ENCODE data around the gene MAP4K1. TPM values are rescaled to one million over a fixed set of nuclear protein-coding genes. Genes with fewer than 3 reads are reported as not detected.

The MAP4K1 gene
- total RNA-seq, 1 experiment from 2014 or later, result 11.1 TPM

- no peak overlapping the region for H3K27ac ChIP-seq (ENCODE audit: low read length)
- intact Hi-C loops (cut with micrococcal nuclease; ENCODE audit: unreplicated experiment) (loop anchor here (10.0 kb wide), 1 partner anchor 385 kb away; the partner anchor contains the start of genes MRPS12 and SARS2), in situ Hi-C loops (cut with HindIII; ENCODE audit: low pct_unique_long_range_greater_than_20kb, low sequenced_read_pairs) (loop anchor here (5.0 to 10.0 kb wide), 5 partner anchors 48 to 1745 kb away; partner anchors contain the start of genes EIF3K and MAP4K1)
- no peak for TF ChIP-seq SIN3A (IDR thresholded peaks at IDR 0.05; ENCODE audit: borderline replicate concordance, insufficient read depth, low read depth, low read length)
- TF ChIP-seq, protein P1, sequence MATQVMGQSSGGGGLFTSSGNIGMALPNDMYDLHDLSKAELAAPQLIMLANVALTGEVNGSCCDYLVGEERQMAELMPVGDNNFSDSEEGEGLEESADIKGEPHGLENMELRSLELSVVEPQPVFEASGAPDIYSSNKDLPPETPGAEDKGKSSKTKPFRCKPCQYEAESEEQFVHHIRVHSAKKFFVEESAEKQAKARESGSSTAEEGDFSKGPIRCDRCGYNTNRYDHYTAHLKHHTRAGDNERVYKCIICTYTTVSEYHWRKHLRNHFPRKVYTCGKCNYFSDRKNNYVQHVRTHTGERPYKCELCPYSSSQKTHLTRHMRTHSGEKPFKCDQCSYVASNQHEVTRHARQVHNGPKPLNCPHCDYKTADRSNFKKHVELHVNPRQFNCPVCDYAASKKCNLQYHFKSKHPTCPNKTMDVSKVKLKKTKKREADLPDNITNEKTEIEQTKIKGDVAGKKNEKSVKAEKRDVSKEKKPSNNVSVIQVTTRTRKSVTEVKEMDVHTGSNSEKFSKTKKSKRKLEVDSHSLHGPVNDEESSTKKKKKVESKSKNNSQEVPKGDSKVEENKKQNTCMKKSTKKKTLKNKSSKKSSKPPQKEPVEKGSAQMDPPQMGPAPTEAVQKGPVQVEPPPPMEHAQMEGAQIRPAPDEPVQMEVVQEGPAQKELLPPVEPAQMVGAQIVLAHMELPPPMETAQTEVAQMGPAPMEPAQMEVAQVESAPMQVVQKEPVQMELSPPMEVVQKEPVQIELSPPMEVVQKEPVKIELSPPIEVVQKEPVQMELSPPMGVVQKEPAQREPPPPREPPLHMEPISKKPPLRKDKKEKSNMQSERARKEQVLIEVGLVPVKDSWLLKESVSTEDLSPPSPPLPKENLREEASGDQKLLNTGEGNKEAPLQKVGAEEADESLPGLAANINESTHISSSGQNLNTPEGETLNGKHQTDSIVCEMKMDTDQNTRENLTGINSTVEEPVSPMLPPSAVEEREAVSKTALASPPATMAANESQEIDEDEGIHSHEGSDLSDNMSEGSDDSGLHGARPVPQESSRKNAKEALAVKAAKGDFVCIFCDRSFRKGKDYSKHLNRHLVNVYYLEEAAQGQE (IDR thresholded peaks at IDR 0.05; ENCODE audit: insufficient read depth in 1 of 2, low read depth in 2 of 2, low read length in 1 of 2), result no peak
- no peak for TF ChIP-seq CTCF (IDR thresholded peaks at IDR 0.05)
- TF ChIP-seq TCF7L2 (IDR thresholded peaks at IDR 0.05; ENCODE audit: low read depth, low read length), result no peak
- TF ChIP-seq POLR2AphosphoS5 (IDR thresholded peaks at IDR 0.05; ENCODE audit: low read depth, low read length), result no peak
- peaks cover 4% of the 10 kb centered on the region for H3K4me1 ChIP-seq (ENCODE audit: control insufficient read depth, insufficient read depth, low read length)
- no peak overlapping the region for H3K4me3 ChIP-seq (ENCODE audit: low read depth in 2 of 2, low read length in 2 of 2)
- H3K36me3 ChIP-seq (ENCODE audit: control insufficient read depth, insufficient read depth, low read length), result no peaks in the 10 kb centered on the region
- BruUV-seq (replicated peaks), result no TSS peak
- H3K9me3 ChIP-seq (ENCODE audit: control insufficient read depth, insufficient read depth, low read depth, low read length), result no peaks in the 10 kb centered on the region
- peaks cover 6% of the 10 kb centered on the region; the same call in 1 of the 2 replicates for H3K27me3 ChIP-seq (ENCODE audit: control insufficient read depth, insufficient read depth, low read length)
- POLR2A ChIA-PET, result interaction anchor here (0.5 to 0.6 kb wide), 2 partner anchors 15 to 793 kb away, joined by 3 to 12 read pairs; no protein-coding TSS in a partner anchor
- CTCF ChIA-PET, result interaction anchor here (0.7 kb wide), 3 partner anchors 13 to 1756 kb away, joined by 5 to 11 read pairs (median 8); no protein-coding TSS in a partner anchor
- ATAC-seq (no peak), DNase-seq (ENCODE audit: low read depth, low spot score) (no peak)
Observed at GRCh38 chr19:38549942-38550341, 67.8 kb downstream of the MAP4K1 start.

DNA sequence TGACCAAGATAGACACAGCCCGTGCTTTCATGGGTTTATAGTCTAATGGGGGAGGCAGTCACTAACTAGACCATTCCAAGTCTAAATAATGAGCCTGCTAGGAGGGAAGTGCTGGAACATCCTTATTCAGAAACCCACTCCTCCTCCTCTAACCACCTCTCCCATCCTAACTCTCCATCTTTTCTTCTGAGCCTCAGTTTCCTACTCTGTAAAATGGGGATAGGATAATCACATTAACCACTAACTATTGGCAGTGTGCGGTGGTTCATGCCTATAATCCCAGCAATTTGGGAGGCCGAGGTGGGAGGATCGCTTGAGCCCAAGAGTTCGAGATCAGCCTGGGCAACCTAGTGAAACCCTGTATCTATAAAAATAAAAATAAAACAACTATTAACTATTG is 68.7 kb downstream of the MAP4K1 start:
- ChIA-PET POLR2A (no interaction called here), CTCF (interaction anchor here (0.7 kb wide), 2 partner anchors 70 to 1044 kb away, joined by 4 to 8 read pairs; no protein-coding TSS in a partner anchor)
- Histone ChIP-seq H3K4me1 (ENCODE audit: control insufficient read depth, insufficient read depth, low read length) (peaks cover 13% of the 10 kb centered on the region), H3K27ac (ENCODE audit: low read length) (no peak overlapping the region), H3K27me3 (ENCODE audit: control insufficient read depth, insufficient read depth, low read length) (peaks cover 6% of the 10 kb centered on the region; the same call in 1 of the 2 replicates), H3K36me3 (ENCODE audit: control insufficient read depth, insufficient read depth, low read length) (no peaks in the 10 kb centered on the region), H3K4me3 (ENCODE audit: low read depth in 2 of 2, low read length in 2 of 2) (no peak overlapping the region), H3K9me3 (ENCODE audit: control insufficient read depth, insufficient read depth, low read depth, low read length) (no peaks in the 10 kb centered on the region)
- in situ Hi-C loops (cut with HindIII; ENCODE audit: low pct_unique_long_range_greater_than_20kb, low sequenced_read_pairs), result loop anchor here (5.0 to 10.0 kb wide), 5 partner anchors 47 to 1746 kb away; partner anchors contain the start of genes EIF3K and MAP4K1
- ATAC-seq (no peak), DNase-seq (ENCODE audit: low read depth, low spot score) (no peak)
- intact Hi-C loops (cut with micrococcal nuclease; ENCODE audit: unreplicated experiment), result loop anchor here (10.0 kb wide), 1 partner anchor 386 kb away; the partner anchor contains the start of genes MRPS12 and SARS2
- no peak for TF ChIP-seq CTCF (IDR thresholded peaks at IDR 0.05)
- TF ChIP-seq TCF7L2 (IDR thresholded peaks at IDR 0.05; ENCODE audit: low read depth, low read length), result no peak
- TF ChIP-seq POLR2AphosphoS5 (IDR thresholded peaks at IDR 0.05; ENCODE audit: low read depth, low read length), result no peak
- TF ChIP-seq, protein P1 (IDR thresholded peaks at IDR 0.05; ENCODE audit: insufficient read depth in 1 of 2, low read depth in 2 of 2, low read length in 1 of 2), result no peak
- no peak for TF ChIP-seq SIN3A (IDR thresholded peaks at IDR 0.05; ENCODE audit: borderline replicate concordance, insufficient read depth, low read depth, low read length)
- BruUV-seq (replicated peaks), result no TSS peak
